Measurements from ENCODE around the gene FTL.

GRCh38 chr19:48991011-48991609 lies 26.0 kb downstream of the FTL start:
- no peak for TF ChIP-seq CEBPB (IDR thresholded peaks at IDR 0.05)
- no peak for TF ChIP-seq MAFK (IDR thresholded peaks at IDR 0.05; ENCODE audit: partially characterized antibody)
- TF ChIP-seq MAX (IDR thresholded peaks at IDR 0.05): no peak
- TF ChIP-seq RFX5 (IDR thresholded peaks at IDR 0.05): no peak
- TF ChIP-seq CTCF (IDR thresholded peaks at IDR 0.05): no peak
- no peak for TF ChIP-seq POLR2A (IDR thresholded peaks at IDR 0.05; ENCODE audit: low read length)
- TF ChIP-seq BCL3 (IDR thresholded peaks at IDR 0.05): no peak
- TF ChIP-seq REST (IDR thresholded peaks at IDR 0.05): no peak
- TF ChIP-seq POLR2AphosphoS2 (conservative IDR thresholded peaks at IDR 0.05; ENCODE audit: low read length): no peak
- TF ChIP-seq RARB (CRISPR knock-in tag; IDR thresholded peaks at IDR 0.05): no peak
- no peak for TF ChIP-seq RCOR1 (IDR thresholded peaks at IDR 0.05; ENCODE audit: low read depth, low read length)
